Mesothelial cell of epicardium (in vitro differentiated cells): ENCODE results near the gene PPP1R7. TPM values are rescaled to one million over a fixed set of nuclear protein-coding genes. Genes with fewer than 3 reads are reported as not detected.

ENCODE experiments used
- DNase-seq, 2 experiments: peaks; one replicate each; pipeline ENCODE4 v3.0.0; 2021; ENCODE audit warnings: low spot score in 2 of 2; ENCODE audit not compliant: unreplicated experiment in 2 of 2
- H3K27ac Mint-ChIP-seq: 2 replicates; pipeline ENCODE4 v1.8.0; 2021; ENCODE audit warnings: mixed read lengths
- H3K27me3 Mint-ChIP-seq: 2 replicates; pipeline ENCODE4 v1.8.0; 2021; ENCODE audit warnings: low read depth, mixed read lengths
- H3K36me3 Mint-ChIP-seq: 2 replicates; pipeline ENCODE4 v1.8.0; 2021; ENCODE audit warnings: mixed read lengths
- H3K4me1 Mint-ChIP-seq: 2 replicates; pipeline ENCODE4 v1.8.0; 2021; ENCODE audit warnings: mixed read lengths
- H3K4me3 Mint-ChIP-seq: 2 replicates; pipeline ENCODE4 v1.8.0; 2021; ENCODE audit warnings: mild to moderate bottlenecking, moderate library complexity, mixed read lengths
- H3K9me3 Mint-ChIP-seq: 2 replicates; pipeline ENCODE4 v1.8.0; 2021; ENCODE audit warnings: mixed read lengths
- total RNA-seq: library from RNA; stranded (reverse); gene quantifications from 3 replicates; pipeline ENCODE4 v1.2.1, GENCODE V29; 2021
- TF ChIP-seq, protein P1 (sequence below): fragments of 200-600 bp; sonication (generic); IDR thresholded peaks from one replicate; pipeline ENCODE4 v1.5.0; 2021; ENCODE audit warnings: antibody characterized with exemption; ENCODE audit not compliant: unreplicated experiment

The PPP1R7 gene
- total RNA-seq, 1 donor from 2014 or later = 37.3 TPM

GRCh38 chr2:241211276-241211675, 61.0 kb downstream of the PPP1R7 start:
- Mint-ChIP-seq H3K4me3 (no peak overlapping the region), H3K36me3 (no peaks in the 10 kb centered on the region), H3K27me3 (peaks cover 20% of the 10 kb centered on the region), H3K4me1 (peaks cover under 1% of the 10 kb centered on the region), H3K27ac (no peak overlapping the region), H3K9me3 (no peaks in the 10 kb centered on the region)
- DNase-seq = no peak
- TF ChIP-seq, protein P1, sequence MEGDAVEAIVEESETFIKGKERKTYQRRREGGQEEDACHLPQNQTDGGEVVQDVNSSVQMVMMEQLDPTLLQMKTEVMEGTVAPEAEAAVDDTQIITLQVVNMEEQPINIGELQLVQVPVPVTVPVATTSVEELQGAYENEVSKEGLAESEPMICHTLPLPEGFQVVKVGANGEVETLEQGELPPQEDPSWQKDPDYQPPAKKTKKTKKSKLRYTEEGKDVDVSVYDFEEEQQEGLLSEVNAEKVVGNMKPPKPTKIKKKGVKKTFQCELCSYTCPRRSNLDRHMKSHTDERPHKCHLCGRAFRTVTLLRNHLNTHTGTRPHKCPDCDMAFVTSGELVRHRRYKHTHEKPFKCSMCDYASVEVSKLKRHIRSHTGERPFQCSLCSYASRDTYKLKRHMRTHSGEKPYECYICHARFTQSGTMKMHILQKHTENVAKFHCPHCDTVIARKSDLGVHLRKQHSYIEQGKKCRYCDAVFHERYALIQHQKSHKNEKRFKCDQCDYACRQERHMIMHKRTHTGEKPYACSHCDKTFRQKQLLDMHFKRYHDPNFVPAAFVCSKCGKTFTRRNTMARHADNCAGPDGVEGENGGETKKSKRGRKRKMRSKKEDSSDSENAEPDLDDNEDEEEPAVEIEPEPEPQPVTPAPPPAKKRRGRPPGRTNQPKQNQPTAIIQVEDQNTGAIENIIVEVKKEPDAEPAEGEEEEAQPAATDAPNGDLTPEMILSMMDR = no peak

DNA sequence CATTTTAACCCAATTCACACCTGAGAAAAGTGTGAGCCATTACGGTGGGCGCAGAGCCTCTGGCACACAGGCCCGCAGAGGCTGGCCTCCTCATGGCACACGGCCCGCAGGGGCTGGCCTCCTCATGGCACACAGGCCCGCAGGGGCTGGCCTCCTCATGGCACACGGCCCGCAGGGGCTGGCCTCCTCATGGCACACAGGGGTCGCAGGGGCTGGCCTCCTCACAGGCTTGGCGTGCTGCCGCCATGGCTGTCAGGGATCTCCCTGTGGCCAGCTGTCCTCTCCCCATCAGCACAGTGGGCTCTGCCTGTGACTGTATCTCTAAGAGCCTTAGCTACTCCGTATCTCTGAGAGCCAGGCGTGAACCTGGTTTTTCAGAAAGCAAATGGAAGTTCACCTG, 62.8 kb downstream of the PPP1R7 start:
- Mint-ChIP-seq H3K27me3 (peaks cover 20% of the 10 kb centered on the region), H3K27ac (no peak overlapping the region), H3K4me1 (peaks cover 5% of the 10 kb centered on the region), H3K36me3 (no peaks in the 10 kb centered on the region), H3K4me3 (no peak overlapping the region), H3K9me3 (no peaks in the 10 kb centered on the region)
- TF ChIP-seq, protein P1 = no peak
- no peak for DNase-seq

DNA sequence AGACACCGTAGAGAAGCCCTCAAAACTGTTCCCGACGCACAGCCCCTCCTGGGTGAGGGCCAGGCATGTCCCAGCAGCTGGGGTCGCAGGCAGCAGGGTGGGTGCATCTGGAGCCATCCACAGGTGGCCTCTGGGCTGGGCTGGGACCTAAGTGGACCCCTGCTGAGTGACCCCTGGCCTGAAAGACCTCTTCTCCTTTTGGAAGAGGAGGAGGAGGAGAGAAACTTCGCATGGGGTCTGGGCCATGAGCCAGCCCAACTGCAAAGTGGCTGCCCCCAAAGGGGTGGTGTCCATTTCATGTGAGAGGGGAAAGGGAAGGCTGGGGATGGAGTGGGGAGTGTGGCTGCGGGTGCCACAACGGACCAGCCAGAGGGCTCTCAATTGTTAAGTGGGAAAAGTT, 63.3 kb downstream of the PPP1R7 start:
- Mint-ChIP-seq H3K4me1 (peaks cover 7% of the 10 kb centered on the region), H3K9me3 (no peaks in the 10 kb centered on the region), H3K4me3 (no peak overlapping the region), H3K27me3 (peaks cover 20% of the 10 kb centered on the region), H3K36me3 (no peaks in the 10 kb centered on the region), H3K27ac (no peak overlapping the region)
- TF ChIP-seq, protein P1 = no peak
- no peak for DNase-seq

GRCh38 chr2:241214209-241214608, 63.9 kb downstream of the PPP1R7 start:
- DNase-seq = no peak
- H3K27ac Mint-ChIP-seq = no peak overlapping the region
- H3K27me3 Mint-ChIP-seq = peaks cover 20% of the 10 kb centered on the region
- H3K9me3 Mint-ChIP-seq = no peaks in the 10 kb centered on the region
- H3K4me3 Mint-ChIP-seq = no peak overlapping the region
- H3K4me1 Mint-ChIP-seq = peaks cover 14% of the 10 kb centered on the region
- TF ChIP-seq, protein P1 = no peak
- no peaks in the 10 kb centered on the region for H3K36me3 Mint-ChIP-seq

GRCh38 chr2:241214766-241215165, 64.5 kb downstream of the PPP1R7 start:
- Mint-ChIP-seq H3K36me3 (no peaks in the 10 kb centered on the region), H3K27me3 (peaks cover 20% of the 10 kb centered on the region), H3K4me3 (no peak overlapping the region), H3K4me1 (peaks cover 15% of the 10 kb centered on the region), H3K27ac (no peak overlapping the region), H3K9me3 (no peaks in the 10 kb centered on the region)
- TF ChIP-seq, protein P1 = no peak
- DNase-seq = no peak

- H3K27ac Mint-ChIP-seq = no peak overlapping the region
- H3K27me3 Mint-ChIP-seq = peaks cover 19% of the 10 kb centered on the region
- no peak overlapping the region for H3K4me3 Mint-ChIP-seq
- TF ChIP-seq, protein P1 = no peak
- no peaks in the 10 kb centered on the region for H3K9me3 Mint-ChIP-seq
- peaks cover 2% of the 10 kb centered on the region for H3K36me3 Mint-ChIP-seq
- H3K4me1 Mint-ChIP-seq = peaks cover 15% of the 10 kb centered on the region
- no peak for DNase-seq
These were observed 65.2 kb downstream of the PPP1R7 start for GRCh38 chr2:241215421-241215820.
